D721Med (cell line): ENCODE results near the gene PRPSAP1.

Source experiments
- DNase-seq: peaks from one replicate; pipeline ENCODE4 v3.0.0; 2011; ENCODE audit warnings: low spot score; ENCODE audit not compliant: insufficient read length
- FAIRE-seq: peaks from 2 replicates; lab custom pipeline; 2011; peaks lifted over from hg19 to GRCh38; lab: Jason Lieb, UNC
- TF ChIP-seq, protein P1 (sequence below): IDR thresholded peaks from 2 replicates; pipeline ENCODE4 v1.5.1; 2012; ENCODE audit warnings: mild to moderate bottlenecking, control low read depth; ENCODE audit not compliant: insufficient read depth; ENCODE audit errors: missing control alignments

The PRPSAP1 gene

DNA sequence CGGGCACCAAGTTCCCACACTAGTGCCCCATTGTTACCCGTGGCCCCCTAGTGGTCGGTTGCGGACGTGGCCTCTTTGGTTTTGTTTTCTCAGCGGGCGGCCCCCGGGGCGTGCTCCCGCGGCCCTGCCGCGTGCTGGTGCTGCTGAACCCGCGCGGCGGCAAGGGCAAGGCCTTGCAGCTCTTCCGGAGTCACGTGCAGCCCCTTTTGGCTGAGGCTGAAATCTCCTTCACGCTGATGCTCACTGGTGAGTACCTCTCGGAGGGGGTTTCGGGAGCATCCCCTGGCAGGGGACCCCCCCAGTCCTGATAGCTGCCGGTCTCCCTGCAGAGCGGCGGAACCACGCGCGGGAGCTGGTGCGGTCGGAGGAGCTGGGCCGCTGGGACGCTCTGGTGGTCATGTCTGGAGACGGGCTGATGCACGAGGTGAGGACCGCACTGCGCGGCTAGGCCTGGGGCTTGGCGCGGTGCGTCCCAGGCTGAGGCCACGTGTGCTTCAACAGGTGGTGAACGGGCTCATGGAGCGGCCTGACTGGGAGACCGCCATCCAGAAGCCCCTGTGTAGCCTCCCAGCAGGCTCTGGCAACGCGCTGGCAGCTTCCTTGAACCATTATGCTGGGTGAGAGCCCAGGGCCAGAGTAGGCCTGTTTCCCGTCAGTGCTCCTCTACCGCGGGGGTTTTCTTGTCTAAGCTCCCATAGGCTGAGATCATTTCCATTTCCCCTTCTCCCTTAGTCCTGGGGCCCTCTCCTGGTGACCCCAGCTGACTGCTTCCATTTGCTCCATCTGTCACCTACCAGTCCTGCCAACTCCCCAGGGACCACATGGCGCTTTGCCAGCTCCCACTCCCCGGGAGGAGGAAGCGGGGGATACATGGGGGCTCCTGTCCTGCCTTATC lies 32.4 kb upstream of the PRPSAP1 start:
- DNase-seq, result peak; percentile 81
- TF ChIP-seq, protein P1, sequence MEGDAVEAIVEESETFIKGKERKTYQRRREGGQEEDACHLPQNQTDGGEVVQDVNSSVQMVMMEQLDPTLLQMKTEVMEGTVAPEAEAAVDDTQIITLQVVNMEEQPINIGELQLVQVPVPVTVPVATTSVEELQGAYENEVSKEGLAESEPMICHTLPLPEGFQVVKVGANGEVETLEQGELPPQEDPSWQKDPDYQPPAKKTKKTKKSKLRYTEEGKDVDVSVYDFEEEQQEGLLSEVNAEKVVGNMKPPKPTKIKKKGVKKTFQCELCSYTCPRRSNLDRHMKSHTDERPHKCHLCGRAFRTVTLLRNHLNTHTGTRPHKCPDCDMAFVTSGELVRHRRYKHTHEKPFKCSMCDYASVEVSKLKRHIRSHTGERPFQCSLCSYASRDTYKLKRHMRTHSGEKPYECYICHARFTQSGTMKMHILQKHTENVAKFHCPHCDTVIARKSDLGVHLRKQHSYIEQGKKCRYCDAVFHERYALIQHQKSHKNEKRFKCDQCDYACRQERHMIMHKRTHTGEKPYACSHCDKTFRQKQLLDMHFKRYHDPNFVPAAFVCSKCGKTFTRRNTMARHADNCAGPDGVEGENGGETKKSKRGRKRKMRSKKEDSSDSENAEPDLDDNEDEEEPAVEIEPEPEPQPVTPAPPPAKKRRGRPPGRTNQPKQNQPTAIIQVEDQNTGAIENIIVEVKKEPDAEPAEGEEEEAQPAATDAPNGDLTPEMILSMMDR, result peak; percentile 74
- no peak for FAIRE-seq

DNA sequence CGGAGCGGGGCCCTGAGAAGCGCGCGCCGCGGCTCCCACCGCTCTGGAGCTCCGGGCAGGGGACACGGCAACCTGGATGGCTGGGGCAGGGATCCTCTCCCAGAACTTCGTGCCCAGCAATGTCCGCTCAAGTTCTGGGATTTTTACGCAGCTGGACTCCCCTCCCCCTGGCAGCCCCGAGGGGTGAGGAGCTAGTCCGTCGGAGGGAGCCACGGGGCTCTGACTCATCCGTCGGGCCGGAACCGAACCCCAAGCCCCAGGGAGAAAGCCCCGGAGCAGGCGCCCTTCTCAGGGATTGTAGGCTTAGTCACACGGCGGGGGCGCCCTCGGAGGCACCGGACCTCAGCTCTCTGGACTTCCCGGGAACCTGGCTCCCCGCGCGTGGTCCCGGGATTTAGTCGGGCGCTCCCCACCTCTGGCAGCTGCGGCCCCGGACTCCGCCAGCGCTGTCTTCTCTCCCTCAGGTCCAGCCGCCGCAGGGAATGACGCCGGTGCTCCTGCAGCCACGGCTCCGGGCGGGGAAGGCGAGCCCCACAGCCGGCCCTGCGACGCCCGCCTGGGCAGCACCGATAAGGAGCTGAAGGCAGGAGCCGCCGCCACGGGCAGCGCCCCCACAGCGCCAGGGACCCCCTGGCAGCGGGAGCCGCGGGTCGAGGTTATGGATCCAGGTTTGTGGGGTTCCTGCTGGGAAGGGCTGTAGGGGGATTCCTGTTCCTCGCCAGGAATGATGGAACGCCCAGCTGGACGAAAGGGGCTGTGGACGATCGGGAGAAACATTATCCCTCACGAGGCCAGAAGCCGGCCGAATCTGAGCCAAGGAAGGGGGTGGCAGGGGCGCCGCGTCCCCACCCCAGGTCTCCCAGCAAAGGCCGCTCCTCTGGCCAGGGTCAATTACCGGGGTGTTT lies 31.5 kb upstream of the PRPSAP1 start:
- FAIRE-seq, result no peak
- TF ChIP-seq, protein P1, result no peak
- DNase-seq, result no peak

DNA sequence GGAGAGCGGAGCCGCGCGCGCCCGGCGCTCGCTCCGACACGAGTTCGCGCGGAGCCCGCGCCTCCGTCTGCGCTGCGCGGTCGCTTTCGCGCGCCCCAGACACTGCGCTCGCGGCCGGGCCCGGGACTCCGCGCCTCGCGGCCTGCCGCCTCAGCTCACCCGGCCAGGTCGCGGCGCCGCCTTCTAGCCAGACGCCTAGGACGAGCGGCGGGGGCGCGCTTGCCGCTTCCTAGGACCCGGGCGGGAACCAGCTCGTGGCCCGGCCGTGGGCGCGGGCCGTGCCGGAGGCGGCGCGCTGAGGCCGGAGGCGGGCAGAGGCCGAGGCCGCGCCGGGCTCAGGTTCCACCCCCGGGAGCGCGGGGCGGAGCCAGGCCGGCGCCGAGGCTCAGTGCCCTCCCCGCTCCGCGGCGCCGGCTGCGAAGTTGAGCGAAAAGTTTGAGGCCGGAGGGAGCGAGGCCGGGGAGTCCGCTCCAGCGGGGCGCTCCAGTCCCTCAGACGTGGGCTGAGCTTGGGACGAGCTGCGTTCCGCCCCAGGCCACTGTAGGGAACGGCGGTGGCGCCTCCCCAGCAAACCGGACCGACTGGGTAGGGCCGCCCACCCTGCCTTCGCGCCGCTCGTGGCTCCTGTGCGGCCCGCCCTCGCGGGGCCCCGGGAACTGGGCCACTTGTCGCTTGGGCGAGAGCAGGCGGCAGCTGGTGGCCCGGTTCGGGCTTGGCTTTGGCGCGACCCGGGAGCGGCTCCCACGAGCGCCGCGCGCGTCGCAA lies 30.7 kb upstream of the PRPSAP1 start, which contains the start of gene SPHK1:
SPHK1 (plus strand) TSS at position 388 of the 765 bp plus-strand sequence. CDS start 1,036 bp downstream, outside the sequence.
- DNase-seq (peak; percentile 82), FAIRE-seq (no peak)
- TF ChIP-seq, protein P1, result no peak

DNA sequence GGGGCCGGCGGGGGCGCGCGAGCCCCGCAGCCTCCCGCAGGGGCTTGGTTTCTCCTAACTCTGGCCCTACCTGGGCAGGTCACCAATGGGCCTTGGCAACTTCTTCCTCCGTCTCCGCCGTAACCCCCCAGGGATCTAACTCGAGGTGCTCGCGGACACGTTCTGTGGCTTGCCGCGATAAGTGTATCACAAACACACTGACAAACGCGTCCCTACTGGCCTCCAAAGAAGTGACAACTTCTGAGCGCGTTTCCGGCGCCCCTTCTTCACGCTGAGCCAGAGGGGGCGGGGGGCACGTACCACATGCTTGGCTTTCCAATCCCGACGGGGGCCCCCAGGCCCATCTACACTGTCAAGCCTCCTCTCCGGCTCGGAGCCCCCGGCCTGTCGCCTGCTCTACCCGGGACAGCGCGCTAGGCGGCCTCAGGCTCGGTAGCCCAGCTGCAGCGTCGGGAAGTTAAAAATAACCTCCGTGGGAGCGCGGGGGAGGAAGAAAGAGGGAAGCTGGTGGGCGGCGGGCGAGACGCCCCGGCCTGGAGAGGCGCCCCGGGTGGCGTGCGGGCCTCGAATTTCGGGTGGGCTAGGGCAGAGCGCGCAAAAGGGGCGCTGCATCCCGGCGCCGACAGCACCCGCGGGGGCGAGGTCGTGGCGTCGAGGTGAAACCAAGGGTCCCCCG lies 30.0 kb upstream of the PRPSAP1 start:
- TF ChIP-seq, protein P1, result peak; percentile 2
- no peak for FAIRE-seq
- no peak for DNase-seq

DNA sequence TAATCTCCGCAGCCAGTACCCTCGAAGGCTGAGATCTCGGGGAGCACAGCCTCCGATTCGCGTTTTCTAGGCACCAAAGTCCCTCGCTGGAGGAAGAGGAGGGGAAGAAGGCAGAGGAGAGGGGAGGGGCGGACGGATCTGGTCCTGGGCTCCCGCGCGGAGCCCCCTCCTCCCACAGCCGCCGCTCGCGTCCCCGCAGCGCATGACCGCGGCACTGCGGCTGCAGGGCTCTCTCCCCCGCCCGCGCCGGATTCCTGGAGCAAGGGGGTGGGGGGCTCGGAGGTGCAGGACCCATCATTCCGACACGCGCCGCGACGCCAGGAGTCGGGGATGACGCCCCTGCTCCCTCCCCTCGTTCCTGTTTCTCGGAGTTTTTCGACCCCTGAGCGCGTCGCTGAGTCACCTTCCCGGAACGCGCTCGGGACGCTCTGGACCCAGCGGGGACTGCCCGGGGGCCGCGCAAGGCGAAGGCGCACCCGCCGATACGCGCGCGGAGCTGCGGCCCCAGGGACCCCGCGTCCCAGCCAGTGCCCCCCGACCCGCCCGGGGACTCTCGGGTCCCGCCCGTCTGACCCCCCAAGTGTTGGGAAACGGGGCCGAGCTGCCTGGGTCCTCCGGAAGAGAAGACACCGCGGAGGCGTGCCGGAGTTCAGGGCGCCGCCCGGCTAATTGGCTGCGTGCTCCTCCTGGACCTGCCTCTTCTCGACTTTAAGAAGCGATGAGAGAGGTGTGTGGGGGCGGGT lies 29.3 kb upstream of the PRPSAP1 start:
- TF ChIP-seq, protein P1, result no peak
- DNase-seq, result peak; percentile 66
- no peak for FAIRE-seq
